ENCODE data around the gene DUSP18.
"Not testable (repeated sequence)": the region's sequence is repeated elsewhere in the genome, so short reads cannot be mapped to it uniquely, and the experiment has no call there.

The DUSP18 gene

DNA sequence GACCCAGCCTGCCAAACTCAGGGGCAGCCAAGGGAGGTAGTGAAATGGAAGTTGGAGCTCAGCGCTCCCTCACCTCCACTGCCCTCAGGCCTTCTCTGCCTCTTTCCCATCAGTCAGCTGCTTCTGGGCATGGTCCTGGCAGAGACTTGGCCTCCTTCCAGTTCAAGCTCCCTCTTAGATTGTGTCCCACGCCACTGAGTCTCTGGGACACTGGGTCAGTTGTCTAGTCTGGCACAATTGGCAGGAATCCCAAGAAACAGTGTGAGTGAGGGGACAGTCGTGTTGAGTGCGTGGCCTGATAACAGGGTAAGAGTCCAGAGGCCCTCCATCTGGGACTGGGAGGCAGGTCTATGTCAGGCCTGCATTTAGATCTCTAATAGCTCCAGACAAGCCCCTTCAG lies 39.2 kb downstream of the DUSP18 start:
- DNase-seq (ENCODE audit: low read depth): no peak
- H3K4me3 ChIP-seq (ENCODE audit: low read depth, low read length): no peak overlapping the region
- TF ChIP-seq, protein P1, sequence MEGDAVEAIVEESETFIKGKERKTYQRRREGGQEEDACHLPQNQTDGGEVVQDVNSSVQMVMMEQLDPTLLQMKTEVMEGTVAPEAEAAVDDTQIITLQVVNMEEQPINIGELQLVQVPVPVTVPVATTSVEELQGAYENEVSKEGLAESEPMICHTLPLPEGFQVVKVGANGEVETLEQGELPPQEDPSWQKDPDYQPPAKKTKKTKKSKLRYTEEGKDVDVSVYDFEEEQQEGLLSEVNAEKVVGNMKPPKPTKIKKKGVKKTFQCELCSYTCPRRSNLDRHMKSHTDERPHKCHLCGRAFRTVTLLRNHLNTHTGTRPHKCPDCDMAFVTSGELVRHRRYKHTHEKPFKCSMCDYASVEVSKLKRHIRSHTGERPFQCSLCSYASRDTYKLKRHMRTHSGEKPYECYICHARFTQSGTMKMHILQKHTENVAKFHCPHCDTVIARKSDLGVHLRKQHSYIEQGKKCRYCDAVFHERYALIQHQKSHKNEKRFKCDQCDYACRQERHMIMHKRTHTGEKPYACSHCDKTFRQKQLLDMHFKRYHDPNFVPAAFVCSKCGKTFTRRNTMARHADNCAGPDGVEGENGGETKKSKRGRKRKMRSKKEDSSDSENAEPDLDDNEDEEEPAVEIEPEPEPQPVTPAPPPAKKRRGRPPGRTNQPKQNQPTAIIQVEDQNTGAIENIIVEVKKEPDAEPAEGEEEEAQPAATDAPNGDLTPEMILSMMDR (IDR thresholded peaks at IDR 0.05; ENCODE audit: control insufficient read depth, extremely low read depth, insufficient read depth): no peak

DNA sequence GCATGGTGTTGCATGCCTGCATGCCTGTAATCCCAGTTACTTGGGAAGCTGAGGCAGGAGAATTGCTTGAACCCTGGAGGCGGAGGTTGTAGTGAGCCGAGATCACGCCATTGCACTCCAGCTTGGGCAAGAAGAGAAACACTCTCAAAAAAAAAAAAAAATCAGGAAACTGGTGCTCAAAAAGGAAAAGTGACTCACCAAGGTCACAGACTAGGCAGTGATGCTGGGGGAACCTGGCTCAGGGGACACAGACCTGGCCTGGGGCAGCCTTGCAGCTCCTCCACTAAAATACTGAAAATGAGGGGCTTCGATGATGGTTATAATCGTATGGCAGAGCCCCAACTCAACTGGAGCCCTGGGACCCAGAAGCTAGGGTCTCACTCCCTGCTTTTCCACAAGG lies 40.2 kb downstream of the DUSP18 start:
- TF ChIP-seq, protein P1 (IDR thresholded peaks at IDR 0.05; ENCODE audit: control insufficient read depth, extremely low read depth, insufficient read depth): no peak
- no peak overlapping the region for H3K4me3 ChIP-seq (ENCODE audit: low read depth, low read length)
- DNase-seq (ENCODE audit: low read depth): no peak

DNA sequence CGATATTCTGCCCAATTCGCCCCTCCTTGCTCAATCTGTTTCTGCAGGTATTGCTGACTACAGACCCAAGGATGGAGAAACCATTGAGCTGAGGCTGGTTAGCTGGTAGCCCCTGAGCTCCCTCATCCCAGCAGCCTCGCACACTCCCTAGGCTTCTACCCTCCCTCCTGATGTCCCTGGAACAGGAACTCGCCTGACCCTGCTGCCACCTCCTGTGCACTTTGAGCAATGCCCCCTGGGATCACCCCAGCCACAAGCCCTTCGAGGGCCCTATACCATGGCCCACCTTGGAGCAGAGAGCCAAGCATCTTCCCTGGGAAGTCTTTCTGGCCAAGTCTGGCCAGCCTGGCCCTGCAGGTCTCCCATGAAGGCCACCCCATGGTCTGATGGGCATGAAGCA lies 41.3 kb downstream of the DUSP18 start:
- TF ChIP-seq, protein P1 (IDR thresholded peaks at IDR 0.05; ENCODE audit: control insufficient read depth, extremely low read depth, insufficient read depth): no peak
- no peak overlapping the region for H3K4me3 ChIP-seq (ENCODE audit: low read depth, low read length)
- no peak for DNase-seq (ENCODE audit: low read depth)

DNA sequence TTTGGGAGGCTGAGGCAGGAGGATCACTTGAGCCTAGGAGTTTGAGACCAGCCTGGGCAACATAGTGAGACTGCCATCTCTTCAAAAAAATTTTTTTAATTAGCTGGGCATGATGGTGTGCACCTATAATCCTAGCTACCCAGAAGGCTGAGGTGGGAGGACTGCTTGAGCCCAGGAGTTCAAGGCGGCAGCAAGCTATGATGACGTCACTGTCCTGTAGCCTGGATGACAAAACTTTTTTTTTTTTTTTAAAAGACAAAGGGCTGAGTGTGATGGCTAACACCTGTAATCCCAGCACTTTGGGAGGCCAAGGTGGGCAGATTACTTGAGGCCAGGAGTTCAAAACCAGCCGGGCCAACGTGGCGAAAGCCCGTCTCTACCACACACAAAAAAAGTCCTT lies 47.8 kb downstream of the DUSP18 start:
- not testable (repeated sequence) for DNase-seq (ENCODE audit: low read depth)

DNA sequence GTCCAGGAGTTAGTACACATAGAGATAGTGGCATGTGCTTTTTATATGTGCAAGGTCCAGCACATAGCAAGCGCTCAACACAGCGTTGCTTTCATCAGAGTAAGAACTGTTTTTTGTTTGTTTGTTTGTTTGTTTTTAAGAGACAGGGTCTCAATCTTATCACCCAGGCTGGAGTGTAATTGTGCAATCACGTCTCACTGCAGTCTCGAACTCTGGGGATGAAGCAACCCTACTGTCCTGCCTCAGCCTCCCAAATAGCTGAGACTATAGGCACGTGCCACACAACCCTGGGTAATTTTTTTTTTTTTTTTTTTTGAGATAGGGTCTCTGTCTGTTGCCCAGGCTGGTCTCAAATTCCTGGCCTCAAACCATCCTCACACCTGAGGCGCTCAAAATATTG lies 49.9 kb downstream of the DUSP18 start:
- H3K4me3 ChIP-seq (ENCODE audit: low read depth, low read length): no peak overlapping the region
- no peak for DNase-seq (ENCODE audit: low read depth)
- TF ChIP-seq, protein P1 (IDR thresholded peaks at IDR 0.05; ENCODE audit: control insufficient read depth, extremely low read depth, insufficient read depth): no peak

More for the DNA sequence above, 47.8 kb downstream of the DUSP18 start:
- not testable (repeated sequence) for H3K4me3 ChIP-seq (ENCODE audit: low read depth, low read length)

DNA sequence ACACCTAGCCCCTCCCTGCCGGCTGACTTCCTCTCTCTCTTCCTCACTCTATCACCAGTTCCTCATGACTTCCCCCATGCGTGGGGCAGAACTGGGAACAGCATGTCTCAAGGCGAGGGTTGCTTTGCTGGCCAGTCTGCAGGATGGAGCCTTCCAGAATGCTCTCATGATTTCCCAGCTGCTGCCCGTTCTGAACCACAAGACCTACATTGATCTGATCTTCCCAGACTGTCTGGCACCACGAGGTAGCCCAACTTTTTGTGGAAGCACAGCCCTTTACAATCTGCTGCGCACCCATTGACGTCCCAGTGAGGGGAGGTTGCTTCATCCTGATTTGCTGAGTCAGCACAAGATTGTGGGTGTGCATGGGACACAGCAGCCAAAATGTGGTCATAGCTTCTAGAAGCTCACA lies 52.1 kb downstream of the DUSP18 start:
- TF ChIP-seq, protein P1 (IDR thresholded peaks at IDR 0.05; ENCODE audit: control insufficient read depth, extremely low read depth, insufficient read depth): no peak
- DNase-seq (ENCODE audit: low read depth): no peak
- H3K4me3 ChIP-seq (ENCODE audit: low read depth, low read length): no peak overlapping the region

DNA sequence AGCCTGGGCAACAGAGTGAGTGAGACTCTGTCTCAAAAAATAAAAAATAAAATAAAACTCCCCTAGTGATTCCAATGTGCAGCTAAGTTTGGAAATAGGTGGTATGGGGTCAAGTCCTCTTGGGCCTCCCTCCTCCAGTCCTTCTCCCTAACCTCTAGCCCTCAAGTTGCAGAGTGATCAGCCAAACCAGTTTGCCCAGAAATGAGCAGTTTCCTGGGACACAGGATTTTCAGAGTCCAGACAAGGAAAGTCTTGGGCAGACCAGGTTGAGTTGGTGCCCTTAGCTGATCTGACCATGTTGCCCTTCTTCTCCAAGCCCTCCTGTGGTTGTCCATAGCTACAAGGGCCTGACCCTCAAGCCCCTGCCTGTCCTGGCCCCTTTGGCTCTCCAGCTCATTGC lies 52.8 kb downstream of the DUSP18 start:
- TF ChIP-seq, protein P1 (IDR thresholded peaks at IDR 0.05; ENCODE audit: control insufficient read depth, extremely low read depth, insufficient read depth): no peak
- no peak overlapping the region for H3K4me3 ChIP-seq (ENCODE audit: low read depth, low read length)
- no peak for DNase-seq (ENCODE audit: low read depth)

Measured in LNCaP clone FGC (cell line).